Adipose tissue (tissue), 3 donors: ENCODE measurements around the gene CCDC196. TPM values are rescaled to one million over a fixed set of nuclear protein-coding genes. Genes with fewer than 3 reads are reported as not detected.
"Not testable (repeated sequence)": the region's sequence is repeated elsewhere in the genome, so short reads cannot be mapped to it uniquely, and the experiment has no call there.

Source experiments
- H3K27ac ChIP-seq: one replicate; pipeline ENCODE4 v1.5.1; 2013; ENCODE audit warnings: low read depth, low read length
- WGBS, 3 donors: extraction: QIAGEN DNeasy Blood & Tissue Kit; methylation state at CpG; one replicate each; pipeline ENCODE4 v1.1.7; 2013; 5-methylcytosine and 5-hydroxymethylcytosine counted together
- polyA plus RNA-seq, 3 donors: library from polyadenylated mRNA; stranded (reverse); fragments of 200-250 nt; gene quantifications; one replicate each; pipeline ENCODE4 v1.2.3, GENCODE V29; 2013
- donor health status: healthy with polysubstance abuse.
- donor health status: Bipolar disorder and iron deficiency.
- donor health status: healthy.

CCDC196 gene
- polyA plus RNA-seq, 3 donors = 0.61 TPM; not detected in 2

GRCh38 chr14:66539034-66539433 lies 52.9 kb downstream of the CCDC196 start:
- H3K27ac ChIP-seq = no peak overlapping the region
- WGBS, 3 donors = 40 to 81% (median 80%) methylated on average over 3 of the region's 3 CpGs

DNA sequence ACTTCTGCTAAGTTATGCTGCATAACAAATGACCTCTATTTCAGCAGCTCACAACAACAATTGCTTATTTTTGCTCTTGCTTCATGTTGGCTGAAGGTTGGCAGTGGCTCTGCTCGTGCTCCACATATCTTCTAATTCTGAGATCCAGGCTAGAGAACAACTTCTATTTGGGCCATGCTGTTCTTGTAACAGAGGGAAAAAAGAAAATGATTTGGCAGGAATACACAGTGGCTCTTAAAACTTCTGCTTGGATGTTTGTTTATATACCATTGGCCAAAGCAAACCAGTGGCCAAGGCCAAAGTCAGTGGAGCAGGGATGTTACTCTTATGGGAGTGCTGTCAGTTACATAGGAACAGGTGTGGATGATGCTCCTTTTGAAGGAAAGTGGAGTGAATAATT lies 53.9 kb downstream of the CCDC196 start:
- WGBS, 3 donors = 72 to 84% (median 79%) methylated on average over 1 of the region's 1 CpG

GRCh38 chr14:66541627-66542026 lies 55.5 kb downstream of the CCDC196 start:
- 87 to 95% (median 92%) methylated on average over 3 of the region's 3 CpGs for WGBS, 3 donors
- H3K27ac ChIP-seq = no peak overlapping the region

More for the DNA sequence above, 53.9 kb downstream of the CCDC196 start:
- H3K27ac ChIP-seq = no peak overlapping the region

- 43 to 71% (median 63%) methylated on average over 2 of the region's 2 CpGs for WGBS, 3 donors
- no peak overlapping the region for H3K27ac ChIP-seq
Observed at GRCh38 chr14:66543996-66544395, 57.8 kb downstream of the CCDC196 start.

DNA sequence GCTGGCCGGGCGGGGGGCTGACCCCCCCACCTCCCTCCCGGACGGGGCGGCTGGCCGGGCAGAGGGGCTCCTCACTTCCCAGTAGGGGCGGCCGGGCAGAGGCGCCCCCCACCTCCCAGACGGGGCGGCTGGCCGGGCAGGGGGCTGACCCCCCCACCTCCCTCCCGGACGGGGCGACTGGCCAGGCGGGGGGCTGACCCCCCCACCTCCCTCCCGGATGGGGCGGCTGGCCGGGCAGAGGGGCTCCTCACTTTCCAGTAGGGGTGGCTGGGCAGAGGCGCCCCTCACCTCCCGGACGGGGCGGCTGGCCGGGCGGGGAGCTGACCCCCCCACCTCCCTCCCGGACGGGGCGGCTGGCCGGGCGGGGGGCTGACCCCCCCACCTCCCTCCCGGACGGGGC lies 59.0 kb downstream of the CCDC196 start:
- 94 to 95% methylated on average over 13 of the region's 32 CpGs; no CpG with 5 or more reads in 1 of the 3 donors for WGBS, 3 donors
- not testable (repeated sequence) for H3K27ac ChIP-seq

DNA sequence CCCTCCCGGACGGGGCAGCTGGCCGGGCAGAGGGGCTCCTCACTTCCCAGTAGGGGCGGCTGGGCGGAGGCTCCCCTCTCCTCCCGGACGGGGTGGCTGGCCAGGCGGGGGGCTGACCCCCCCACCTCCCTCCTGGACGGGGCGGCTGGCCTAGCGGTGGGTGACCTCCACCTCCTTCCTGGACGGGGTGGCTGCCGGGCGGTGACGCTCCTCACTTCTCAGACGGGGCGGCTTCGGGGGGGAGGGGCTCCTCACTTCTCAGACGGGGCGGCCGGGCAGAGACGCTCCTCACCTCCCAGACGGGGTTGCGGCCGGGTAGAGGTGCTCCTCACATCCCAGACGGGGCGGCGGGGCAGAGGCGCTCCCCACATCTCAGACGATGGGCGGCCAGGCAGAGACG lies 59.6 kb downstream of the CCDC196 start:
- H3K27ac ChIP-seq = not testable (repeated sequence)
- 93 to 100% (median 94%) methylated on average over 15 to 32 of the region's 32 CpGs for WGBS, 3 donors

Other genes with a start within 250 kb of the CCDC196 start
- gene GPHN, start 21.8 kb downstream of the CCDC196 start, polyA plus RNA-seq = 10 to 100 TPM; 13.6 to 17.9 (median 15.6) TPM